B cell (primary cell): Measurements from ENCODE around the gene KLF16.

ENCODE experiments used
- EZH2 ChIP-seq: IDR thresholded peaks from 2 replicates; pipeline ENCODE4 v1.6.1; 2012; ENCODE audit warnings: borderline replicate concordance, low read depth, mild to moderate bottlenecking, moderate library complexity, low read length; ENCODE audit not compliant: insufficient read depth, poor library complexity, severe bottlenecking
- TF ChIP-seq, protein P1 (sequence below): fragments of 200-600 bp; IDR thresholded peaks from one replicate; pipeline ENCODE4 v1.8.0; 2022; ENCODE audit warnings: antibody characterized with exemption, mild to moderate bottlenecking

DNA sequence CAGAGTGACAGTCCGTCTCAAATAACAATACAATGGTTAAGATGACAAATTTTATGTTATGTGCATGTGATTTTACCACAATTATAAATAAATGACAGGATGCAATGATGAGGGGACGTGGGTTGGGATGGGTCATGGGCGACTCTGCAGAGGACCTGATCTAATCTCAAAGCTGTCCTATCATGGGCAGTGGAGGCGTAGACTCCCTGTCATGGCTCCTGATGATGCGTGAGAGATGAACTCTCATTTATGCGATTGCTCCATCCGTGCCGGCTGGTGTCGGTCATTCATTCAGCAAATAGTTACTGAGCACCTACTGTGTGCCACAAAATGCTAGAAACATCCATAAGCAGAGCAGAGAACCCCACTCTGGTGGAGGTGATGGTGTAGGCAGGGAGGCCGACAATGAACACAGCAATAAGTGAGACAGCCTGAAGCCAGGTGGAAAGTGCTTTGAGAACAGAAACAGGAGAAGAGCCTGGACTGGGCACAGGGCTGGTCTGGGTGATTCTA is 13.4 kb downstream of the KLF16 start:
- TF ChIP-seq, protein P1, sequence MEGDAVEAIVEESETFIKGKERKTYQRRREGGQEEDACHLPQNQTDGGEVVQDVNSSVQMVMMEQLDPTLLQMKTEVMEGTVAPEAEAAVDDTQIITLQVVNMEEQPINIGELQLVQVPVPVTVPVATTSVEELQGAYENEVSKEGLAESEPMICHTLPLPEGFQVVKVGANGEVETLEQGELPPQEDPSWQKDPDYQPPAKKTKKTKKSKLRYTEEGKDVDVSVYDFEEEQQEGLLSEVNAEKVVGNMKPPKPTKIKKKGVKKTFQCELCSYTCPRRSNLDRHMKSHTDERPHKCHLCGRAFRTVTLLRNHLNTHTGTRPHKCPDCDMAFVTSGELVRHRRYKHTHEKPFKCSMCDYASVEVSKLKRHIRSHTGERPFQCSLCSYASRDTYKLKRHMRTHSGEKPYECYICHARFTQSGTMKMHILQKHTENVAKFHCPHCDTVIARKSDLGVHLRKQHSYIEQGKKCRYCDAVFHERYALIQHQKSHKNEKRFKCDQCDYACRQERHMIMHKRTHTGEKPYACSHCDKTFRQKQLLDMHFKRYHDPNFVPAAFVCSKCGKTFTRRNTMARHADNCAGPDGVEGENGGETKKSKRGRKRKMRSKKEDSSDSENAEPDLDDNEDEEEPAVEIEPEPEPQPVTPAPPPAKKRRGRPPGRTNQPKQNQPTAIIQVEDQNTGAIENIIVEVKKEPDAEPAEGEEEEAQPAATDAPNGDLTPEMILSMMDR: no peak
- no peak for TF ChIP-seq EZH2
